Gastroesophageal sphincter (tissue), 4 donors: Measurements from ENCODE around the gene ZFHX3. TPM values are rescaled to one million over a fixed set of nuclear protein-coding genes. Genes with fewer than 3 reads are reported as not detected.
A peak's percentile ranks its signal among the peaks of the same experiment; 100 is the strongest.

Experiments
- ATAC-seq: fragments of 150-250 bp; one replicate; pipeline ENCODE4 v1.9.1; 2016; ENCODE audit warnings: mild to moderate bottlenecking, moderate library complexity
- H3K27ac ChIP-seq, 4 donors: fragments of 200-600 bp; sonication (generic) in 3 of 4; 1 replicate in 3 of 4; 2 replicates in 1 of 4; pipeline ENCODE4 v1.5.1; 2016 to 2019
- H3K27me3 ChIP-seq: fragments of 200-600 bp; sonication (generic); one replicate; pipeline ENCODE4 v1.5.1; 2019
- H3K36me3 ChIP-seq, 2 donors: fragments of 200-600 bp; sonication (generic); one replicate each; pipeline ENCODE4 v1.5.1; 2019; ENCODE audit warnings: control low read depth in 1 of 2
- H3K4me1 ChIP-seq, 3 donors: fragments of 200-600 bp; sonication (generic); 1 replicate in 2 of 3; 2 replicates in 1 of 3; pipeline ENCODE4 v1.5.1; 2016 to 2019; ENCODE audit warnings: control low read depth in 2 of 3
- H3K4me3 ChIP-seq, 2 donors: fragments of 200-600 bp; sonication (generic); one replicate each; pipeline ENCODE4 v1.5.1; 2019; ENCODE audit warnings: mild to moderate bottlenecking in 1 of 2, moderate library complexity in 1 of 2
- H3K9me3 ChIP-seq, 3 donors: fragments of 200-600 bp; sonication (generic); one replicate each; pipeline ENCODE4 v1.5.1; 2017 to 2019; ENCODE audit warnings: control low read depth in 2 of 3
- EP300 ChIP-seq: sonication (generic); formaldehyde crosslinking; IDR thresholded peaks from one replicate; pipeline ENCODE4 v1.6.1; 2017; ENCODE audit warnings: antibody characterized with exemption, mild to moderate bottlenecking
- POLR2A ChIP-seq, 2 donors: fragments of 450-650 bp; IDR thresholded peaks; one replicate each; pipeline ENCODE4 v1.6.1; 2017; ENCODE audit warnings: antibody characterized with exemption in 2 of 2, mild to moderate bottlenecking in 2 of 2, moderate library complexity in 1 of 2
- POLR2AphosphoS5 ChIP-seq: sonication (generic); formaldehyde crosslinking; IDR thresholded peaks from one replicate; pipeline ENCODE4 v1.6.1; 2017; ENCODE audit warnings: antibody characterized with exemption
- WGBS, 2 donors: methylation state at CpG; one replicate each; pipeline ENCODE4 v1.1.5; 2018; ENCODE audit warnings: low coverage in 1 of 2; 5-methylcytosine and 5-hydroxymethylcytosine counted together
- total RNA-seq, 4 donors: library from RNA; depleted of rRNA; stranded (reverse); fragments of >200 nt; gene quantifications; one replicate each; pipeline ENCODE4 v1.1.0, GENCODE V29; 2016
- TF ChIP-seq, protein P1 (sequence below), 4 experiments: fragments of 200-600 bp in 2 of 4; fragments of 450-650 bp in 2 of 4; sonication (generic) in 1 of 4; IDR thresholded peaks; one replicate each; pipeline ENCODE4 v1.5.1; 2017 to 2019; ENCODE audit warnings: antibody characterized with exemption in 4 of 4, mild to moderate bottlenecking in 2 of 4, moderate library complexity in 2 of 4

ZFHX3 gene
- total RNA-seq, 4 donors from 2014 or later = 24.0 to 47.1 (median 29.5) TPM

DNA sequence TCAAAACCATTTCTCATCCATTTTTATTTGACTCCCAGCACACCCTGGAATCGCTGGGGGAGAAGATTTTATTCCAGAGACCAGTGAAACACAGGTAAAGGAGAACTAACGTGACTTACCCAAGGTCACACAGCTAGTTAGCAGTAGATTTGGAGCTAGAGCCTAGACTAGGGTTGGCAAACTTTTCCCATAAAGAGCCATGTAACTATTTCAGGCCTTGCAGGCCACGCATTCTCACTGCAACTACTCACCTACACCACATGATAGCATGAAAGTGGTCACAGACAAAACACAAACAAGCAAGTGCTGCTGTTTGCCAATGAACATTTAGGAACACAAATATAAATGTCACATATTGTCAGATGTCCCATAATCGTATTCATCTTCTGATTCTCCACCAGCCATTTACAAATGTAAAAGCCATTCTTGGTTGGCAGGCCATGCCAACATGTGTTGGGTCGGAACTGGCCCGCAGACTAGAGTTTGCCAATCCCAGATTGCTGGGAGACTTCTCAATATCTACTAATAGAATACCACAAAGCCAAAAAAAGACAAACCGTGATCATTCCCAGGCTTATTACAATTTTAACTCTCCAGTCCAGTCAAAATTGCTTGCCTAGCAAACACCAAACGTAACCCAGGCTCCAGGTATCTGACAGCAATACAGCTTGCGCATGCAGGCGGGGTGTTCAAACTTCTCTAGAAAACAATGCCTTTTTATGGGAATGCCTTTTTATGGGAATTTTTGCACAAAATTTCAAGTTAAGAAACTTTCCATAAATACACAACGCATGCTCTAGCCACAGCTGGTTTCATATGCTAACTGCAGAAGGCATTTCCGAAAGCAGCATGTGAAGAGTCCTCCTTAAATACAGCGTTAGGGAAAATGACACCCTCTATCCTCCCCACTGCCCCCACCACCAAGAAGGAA lies 20.9 kb downstream of the ZFHX3 start:
- H3K4me1 ChIP-seq = peaks cover 0 to 86% (median 16%) of the 10 kb centered on the region in 3 donors
- no peak overlapping the region for H3K27ac ChIP-seq
- no peaks in the 10 kb centered on the region for H3K36me3 ChIP-seq
- ATAC-seq = no peak
- no peaks in the 10 kb centered on the region for H3K27me3 ChIP-seq
- no peak overlapping the region for H3K4me3 ChIP-seq
- 90 to 91% methylated on average over 9 to 12 of the region's 13 CpGs for WGBS, 2 donors
- no peak for TF ChIP-seq POLR2AphosphoS5
- no peak for TF ChIP-seq EP300
- TF ChIP-seq, protein P1, sequence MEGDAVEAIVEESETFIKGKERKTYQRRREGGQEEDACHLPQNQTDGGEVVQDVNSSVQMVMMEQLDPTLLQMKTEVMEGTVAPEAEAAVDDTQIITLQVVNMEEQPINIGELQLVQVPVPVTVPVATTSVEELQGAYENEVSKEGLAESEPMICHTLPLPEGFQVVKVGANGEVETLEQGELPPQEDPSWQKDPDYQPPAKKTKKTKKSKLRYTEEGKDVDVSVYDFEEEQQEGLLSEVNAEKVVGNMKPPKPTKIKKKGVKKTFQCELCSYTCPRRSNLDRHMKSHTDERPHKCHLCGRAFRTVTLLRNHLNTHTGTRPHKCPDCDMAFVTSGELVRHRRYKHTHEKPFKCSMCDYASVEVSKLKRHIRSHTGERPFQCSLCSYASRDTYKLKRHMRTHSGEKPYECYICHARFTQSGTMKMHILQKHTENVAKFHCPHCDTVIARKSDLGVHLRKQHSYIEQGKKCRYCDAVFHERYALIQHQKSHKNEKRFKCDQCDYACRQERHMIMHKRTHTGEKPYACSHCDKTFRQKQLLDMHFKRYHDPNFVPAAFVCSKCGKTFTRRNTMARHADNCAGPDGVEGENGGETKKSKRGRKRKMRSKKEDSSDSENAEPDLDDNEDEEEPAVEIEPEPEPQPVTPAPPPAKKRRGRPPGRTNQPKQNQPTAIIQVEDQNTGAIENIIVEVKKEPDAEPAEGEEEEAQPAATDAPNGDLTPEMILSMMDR (IDR thresholded peaks at IDR 0.05) = no peak
- no peak for TF ChIP-seq POLR2A (IDR thresholded peaks at IDR 0.05)
- no peaks in the 10 kb centered on the region for H3K9me3 ChIP-seq

DNA sequence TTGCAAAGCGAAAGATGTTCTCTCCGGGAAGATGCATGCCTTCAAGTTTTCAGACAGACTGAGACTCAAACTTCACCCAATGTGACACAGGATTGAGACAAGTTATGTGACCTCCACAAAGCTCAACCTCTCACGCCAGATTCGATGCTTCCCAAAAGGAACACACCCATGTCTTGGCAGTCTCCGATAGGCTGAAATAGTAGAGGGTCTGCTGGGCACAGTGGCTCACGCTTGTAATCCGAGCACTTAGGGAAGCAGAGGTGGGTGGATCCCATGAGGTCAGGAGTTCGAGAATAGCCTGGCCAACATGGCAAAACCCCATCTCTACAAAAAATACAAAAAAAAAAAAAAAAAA lies 22.1 kb downstream of the ZFHX3 start:
- peaks cover 0 to 87% (median 14%) of the 10 kb centered on the region in 3 donors for H3K4me1 ChIP-seq
- WGBS, 2 donors = 26 to 46% methylated on average over 3 to 6 of the region's 8 CpGs
- peak overlapping the region in 3 of 4 donors; percentile 37 to 67 (median 41) for H3K27ac ChIP-seq
- no peak overlapping the region for H3K4me3 ChIP-seq
- TF ChIP-seq EP300 = no peak
- no peak for TF ChIP-seq POLR2A (IDR thresholded peaks at IDR 0.05)
- TF ChIP-seq POLR2AphosphoS5 = no peak
- TF ChIP-seq, protein P1 (IDR thresholded peaks at IDR 0.05) = no peak
- no peaks in the 10 kb centered on the region for H3K9me3 ChIP-seq
- peak; percentile 36 for ATAC-seq
- no peaks in the 10 kb centered on the region for H3K27me3 ChIP-seq
- H3K36me3 ChIP-seq = no peaks in the 10 kb centered on the region

DNA sequence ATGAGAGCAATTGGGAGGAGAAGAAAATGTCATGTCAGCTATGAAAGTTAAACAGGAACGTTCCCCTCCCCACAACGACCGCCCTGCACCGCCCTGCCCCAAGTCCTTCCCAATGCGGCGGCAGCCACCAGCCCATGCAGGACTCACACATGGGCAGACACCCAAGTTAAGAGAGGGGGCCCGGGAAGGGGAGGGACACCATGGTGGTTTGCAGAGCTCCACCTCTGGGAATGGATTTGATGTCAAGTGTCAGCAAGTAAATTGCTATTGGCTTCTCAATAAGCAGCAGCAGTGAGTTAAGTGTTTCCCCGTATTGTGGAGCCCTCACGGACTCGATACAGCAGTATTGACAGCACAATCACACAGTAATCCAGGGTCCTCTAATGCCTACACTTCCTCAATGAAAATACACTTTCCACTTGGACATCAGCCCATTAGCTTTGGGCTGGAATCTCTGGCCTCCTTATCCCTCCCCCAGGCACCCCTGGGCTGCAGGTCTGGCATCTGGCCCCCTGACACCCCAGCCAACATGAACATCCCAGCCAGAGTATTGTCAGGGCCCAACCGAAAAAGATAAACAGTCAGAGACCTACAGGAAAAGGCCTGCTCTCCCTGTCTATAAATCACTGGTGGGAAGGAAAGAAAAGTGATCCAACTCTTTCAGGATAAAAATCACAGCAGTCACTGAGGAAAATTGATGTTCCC lies 22.6 kb downstream of the ZFHX3 start:
- no peaks in the 10 kb centered on the region for H3K9me3 ChIP-seq
- H3K4me3 ChIP-seq = no peak overlapping the region
- H3K27me3 ChIP-seq = no peaks in the 10 kb centered on the region
- ATAC-seq = no peak
- H3K36me3 ChIP-seq = no peaks in the 10 kb centered on the region
- WGBS, 2 donors = 60 to 68% methylated on average over 7 to 10 of the region's 11 CpGs
- TF ChIP-seq EP300 (no peak), POLR2AphosphoS5 (peak; percentile 20)
- TF ChIP-seq, protein P1 (IDR thresholded peaks at IDR 0.05) = no peak
- H3K27ac ChIP-seq = peak overlapping the region in 3 of 4 donors; percentile 37 to 67 (median 41)
- peaks cover 0 to 88% (median 17%) of the 10 kb centered on the region in 3 donors for H3K4me1 ChIP-seq

DNA sequence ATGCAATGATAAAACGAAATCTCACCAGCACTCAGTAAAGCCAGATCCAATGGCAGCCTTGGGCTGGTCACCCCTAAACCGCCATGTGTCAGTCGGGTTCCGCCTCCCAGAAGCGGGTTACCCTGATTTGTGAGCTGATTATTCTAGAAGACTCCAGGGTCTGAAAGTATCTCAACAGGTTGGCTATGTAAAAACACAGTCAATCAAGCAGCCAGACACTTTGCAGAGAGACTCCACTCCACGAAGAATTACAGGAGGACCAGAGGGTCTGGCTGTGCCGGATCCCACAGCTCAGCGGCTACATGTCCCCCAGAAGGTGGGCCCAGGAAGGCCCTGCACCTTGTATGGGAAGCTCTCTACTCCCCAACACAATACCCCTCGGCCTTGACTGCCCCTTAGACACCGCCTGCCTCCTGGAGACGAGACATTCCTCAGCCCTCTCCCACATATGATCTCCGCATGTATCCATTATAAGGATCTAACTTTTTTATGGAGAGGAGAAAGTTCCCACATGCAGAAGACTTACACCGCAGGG lies 23.3 kb downstream of the ZFHX3 start:
- no peaks in the 10 kb centered on the region for H3K9me3 ChIP-seq
- H3K27me3 ChIP-seq = no peaks in the 10 kb centered on the region
- TF ChIP-seq EP300 (no peak), POLR2A (IDR thresholded peaks at IDR 0.05) (no peak), POLR2AphosphoS5 (no peak)
- TF ChIP-seq, protein P1 (IDR thresholded peaks at IDR 0.05) = no peak
- H3K27ac ChIP-seq = peak overlapping the region in 1 of 4 donors; percentile 67
- ATAC-seq = no peak
- H3K4me3 ChIP-seq = no peak overlapping the region
- no peaks in the 10 kb centered on the region for H3K36me3 ChIP-seq
- WGBS, 2 donors = 89% methylated on average over 5 of the region's 13 CpGs; no CpG with 5 or more reads in 1 of the 2 donors
- H3K4me1 ChIP-seq = peaks cover 0 to 88% (median 24%) of the 10 kb centered on the region in 3 donors
